HepG2 (cell line): ENCODE data around the gene TEKT3. TPM values are rescaled to one million over a fixed set of nuclear protein-coding genes. Genes with fewer than 3 reads are reported as not detected.

ENCODE experiments used
- HNF1A ChIP-seq, 2 experiments: sonication (generic) in 1 of 2; formaldehyde crosslinking in 1 of 2; IDR thresholded peaks; 2 replicates each; pipeline versions ENCODE4 v1.4.0 to v1.6.1; 2016 to 2020; ENCODE audit warnings: borderline replicate concordance in 1 of 2, low read depth in 1 of 2, mild to moderate bottlenecking in 1 of 2, missing genetic modification reagents in 1 of 2
- HNRNPH1 ChIP-seq: fragments of 200-400 bp; formaldehyde crosslinking; optimal IDR thresholded peaks from 2 replicates; pipeline ENCODE3; 2017; ENCODE audit warnings: mild to moderate bottlenecking, low read depth, low read length
- PATZ1 ChIP-seq: sonication (generic); formaldehyde crosslinking; IDR thresholded peaks from 2 replicates; pipeline ENCODE4 v1.4.0; 2020; ENCODE audit warnings: missing genetic modification reagents
- SKIL ChIP-seq: sonication (generic); formaldehyde crosslinking; IDR thresholded peaks from 2 replicates; pipeline ENCODE4 v1.8.0; 2022; ENCODE audit warnings: missing genetic modification reagents, mild to moderate bottlenecking, moderate library complexity, borderline replicate concordance
- STAG1 ChIP-seq: sonication (generic); formaldehyde crosslinking; IDR thresholded peaks from 2 replicates; pipeline ENCODE4 v1.4.0; 2020; ENCODE audit warnings: missing genetic modification reagents
- ZKSCAN5 ChIP-seq: sonication (generic); formaldehyde crosslinking; IDR thresholded peaks from 2 replicates; pipeline ENCODE4 v1.5.1; 2020; ENCODE audit warnings: mild to moderate bottlenecking, missing genetic modification reagents
- ZNF136 ChIP-seq: sonication (generic); formaldehyde crosslinking; IDR thresholded peaks from 2 replicates; pipeline ENCODE4 v1.8.1; 2022; ENCODE audit warnings: low read depth, mild to moderate bottlenecking, moderate library complexity, missing genetic modification reagents
- ZNF281 ChIP-seq: sonication (generic); formaldehyde crosslinking; IDR thresholded peaks from 2 replicates; pipeline ENCODE4 v1.4.0; 2020; ENCODE audit warnings: missing genetic modification reagents, borderline replicate concordance
- ZNF451 ChIP-seq: sonication (generic); formaldehyde crosslinking; IDR thresholded peaks from 2 replicates; pipeline ENCODE4 v1.5.0; 2020; ENCODE audit warnings: mild to moderate bottlenecking, missing genetic modification reagents
- ZNF558 ChIP-seq: sonication (generic); formaldehyde crosslinking; IDR thresholded peaks from 2 replicates; pipeline ENCODE4 v1.9.0; 2022; ENCODE audit warnings: mild to moderate bottlenecking, missing genetic modification reagents, borderline replicate concordance
- polyA plus RNA-seq, 8 experiments: library from polyadenylated mRNA; depleted of rRNA in 3 of 8; stranded (reverse) in 7 of 8; unstranded in 1 of 8; fragments of >200 nt; fragmentation: Illumina TruSeq in 4 of 8; extraction: Trizol in 4 of 8; gene quantifications; 2 replicates each; pipeline versions ENCODE4 v1.2.1 to v1.2.3, GENCODE V29; 2011 to 2016; ENCODE audit warnings: low read depth in 4 of 8, missing spikeins in 1 of 8, mixed read lengths in 1 of 8; ENCODE audit not compliant: insufficient read depth in 1 of 8
- total RNA-seq, 5 experiments: library from RNA; depleted of rRNA; stranded (reverse); fragments of >200 nt; fragmentation: Illumina TruSeq; extraction: Trizol; gene quantifications; 2 replicates each; pipeline ENCODE4 v1.2.3, GENCODE V29; 2016; ENCODE audit warnings: low read depth in 1 of 5
- TF ChIP-seq, protein P1 (sequence below): sonication (generic); formaldehyde crosslinking; IDR thresholded peaks from 2 replicates; pipeline ENCODE4 v1.9.0; 2021; ENCODE audit warnings: missing genetic modification reagents, borderline replicate concordance

The TEKT3 gene
- total and polyA plus RNA-seq, 2 of the 13 experiments (the other 11 are each of a cell fraction or from before 2014, with no cell fraction given) = 0.58 to 0.82 TPM

DNA sequence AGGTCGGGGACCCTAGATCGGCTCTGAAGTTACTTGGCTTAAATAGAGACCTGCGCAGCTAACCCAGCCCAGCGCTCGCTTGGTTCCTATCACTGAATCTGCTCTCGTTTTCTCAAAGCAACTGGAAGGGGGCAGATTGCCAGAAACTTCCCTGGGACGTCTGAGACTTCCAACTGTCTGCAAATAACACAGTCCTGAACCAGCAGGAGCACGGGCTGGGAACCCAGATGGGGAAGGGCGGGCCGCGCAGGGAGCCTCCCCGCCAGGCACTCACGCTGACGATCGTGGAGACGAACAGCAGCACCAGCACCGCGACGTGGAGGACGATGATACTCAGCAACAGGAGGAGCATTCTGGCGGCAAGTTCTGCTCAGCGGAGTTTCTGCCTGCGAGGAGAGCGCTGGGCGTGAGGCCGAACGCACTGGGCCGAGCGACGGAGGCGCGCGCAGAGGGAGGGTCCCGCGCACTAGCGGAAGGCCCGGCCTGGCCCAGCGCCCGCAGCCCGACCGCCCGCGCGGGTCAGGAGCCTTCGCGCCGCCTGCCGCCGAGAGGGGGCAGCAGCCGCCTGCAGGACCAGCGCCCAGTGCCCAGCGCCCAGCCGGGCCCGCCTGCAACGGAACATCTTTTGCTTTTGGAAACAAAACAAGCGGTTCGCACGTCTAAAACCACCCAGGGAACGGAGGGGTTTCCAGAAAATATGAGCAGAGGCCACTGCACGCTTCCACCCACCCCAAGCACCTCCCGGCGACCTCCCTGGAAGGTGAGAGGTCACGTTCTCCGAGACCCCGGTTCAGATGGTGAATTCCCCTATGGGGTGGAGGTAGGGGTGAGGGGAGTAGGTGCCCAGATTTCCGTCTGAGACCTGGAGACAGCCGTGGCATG is 80.8 kb downstream of the TEKT3 start (continued):
- TF ChIP-seq ZNF281 (CRISPR knock-in tag) (no peak), SKIL (CRISPR knock-in tag) (no peak), STAG1 (CRISPR knock-in tag) (peak; percentile 89), HNRNPH1 (no peak), HNF1A (IDR thresholded peaks at IDR 0.05; ENCODE audit: low read depth) (no peak), HNF1A (CRISPR knock-in tag; IDR thresholded peaks at IDR 0.05; ENCODE audit: borderline replicate concordance) (no peak), ZKSCAN5 (CRISPR knock-in tag) (no peak), ZNF451 (no peak), ZNF558 (CRISPR knock-in tag) (no peak), ZNF136 (CRISPR knock-in tag) (no peak), PATZ1 (CRISPR knock-in tag) (peak; percentile 35; the same call in 1 of the 2 replicates)
- TF ChIP-seq, protein P1, sequence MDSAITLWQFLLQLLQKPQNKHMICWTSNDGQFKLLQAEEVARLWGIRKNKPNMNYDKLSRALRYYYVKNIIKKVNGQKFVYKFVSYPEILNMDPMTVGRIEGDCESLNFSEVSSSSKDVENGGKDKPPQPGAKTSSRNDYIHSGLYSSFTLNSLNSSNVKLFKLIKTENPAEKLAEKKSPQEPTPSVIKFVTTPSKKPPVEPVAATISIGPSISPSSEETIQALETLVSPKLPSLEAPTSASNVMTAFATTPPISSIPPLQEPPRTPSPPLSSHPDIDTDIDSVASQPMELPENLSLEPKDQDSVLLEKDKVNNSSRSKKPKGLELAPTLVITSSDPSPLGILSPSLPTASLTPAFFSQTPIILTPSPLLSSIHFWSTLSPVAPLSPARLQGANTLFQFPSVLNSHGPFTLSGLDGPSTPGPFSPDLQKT = no peak
